A549 (cell line): ENCODE results near the gene ETV7. TPM values are rescaled to one million over a fixed set of nuclear protein-coding genes. Genes with fewer than 3 reads are reported as not detected.

Experiments
- ATAC-seq, 2 experiments: fragments of 200-7000 bp in 1 of 2; fragments of >200 bp in 1 of 2; cut with Nextera tagmentation in 1 of 2; cut with Tn5 transposase in 1 of 2; 3 replicates each; pipeline versions ENCODE4 v1.8.0 to v1.9.1; 2018 to 2020; ENCODE audit warnings: mild to moderate bottlenecking in 1 of 2, moderate library complexity in 1 of 2
- CTCF ChIA-PET: fragments of 300-600 bp; sonication (Branson Sonifier 250); formaldehyde crosslinking; extraction: SDS; loops from one replicate; lab custom pipeline; 2021; ENCODE audit warnings: antibody characterized with exemption, inconsistent platforms; lab: Yijun Ruan, JAX
- POLR2A ChIA-PET: fragments of 350-600 bp; formaldehyde crosslinking; extraction: SDS; loops from one replicate; lab custom pipeline; 2021; ENCODE audit warnings: antibody characterized with exemption, inconsistent platforms; lab: Yijun Ruan, JAX
- DNase-seq, 2 experiments: peaks; one replicate each; pipeline versions ENCODE4 v3.0.0 to v3.0.0-alpha.2; 2011 to 2016; ENCODE audit warnings: low read depth in 1 of 2, low spot score in 1 of 2
- FAIRE-seq: peaks from 2 replicates; lab custom pipeline; 2011; peaks lifted over from hg19 to GRCh38; lab: Jason Lieb, UNC
- H3K27ac ChIP-seq, 2 experiments: fragments of >200 bp; sonication (Bioruptor Twin); formaldehyde crosslinking; 3 replicates each; pipeline ENCODE4 v1.5.1; 2016 to 2017
- H3K4me1 ChIP-seq: fragments of >200 bp; sonication (Bioruptor Twin); formaldehyde crosslinking; 3 replicates; pipeline ENCODE4 v1.6.1; 2016
- H3K4me2 ChIP-seq: fragments of >200 bp; sonication (Bioruptor Twin); formaldehyde crosslinking; 3 replicates; pipeline ENCODE4 v1.6.1; 2016
- H3K4me3 ChIP-seq: fragments of >200 bp; sonication (Bioruptor Twin); formaldehyde crosslinking; 3 replicates; pipeline ENCODE4 v1.5.1; 2016
- H3K9me3 ChIP-seq: fragments of >200 bp; sonication (Bioruptor Twin); formaldehyde crosslinking; 3 replicates; pipeline ENCODE4 v1.6.1; 2016
- CBX8 ChIP-seq: fragments of 200-600 bp; sonication (generic); IDR thresholded peaks from 2 replicates; pipeline ENCODE4 v1.6.1; 2016
- CHD2 ChIP-seq: fragments of 150-350 bp; IDR thresholded peaks from 2 replicates; pipeline ENCODE4 v1.6.1; 2014; ENCODE audit warnings: low read length; ENCODE audit not compliant: partially characterized antibody
- CHD4 ChIP-seq: fragments of 200-600 bp; sonication (generic); IDR thresholded peaks from 2 replicates; pipeline ENCODE4 v1.6.1; 2016; ENCODE audit warnings: antibody characterized with exemption, mild to moderate bottlenecking, borderline replicate concordance
- EHMT2 ChIP-seq: fragments of 200-600 bp; sonication (generic); IDR thresholded peaks from 2 replicates; pipeline ENCODE4 v1.6.1; 2016; ENCODE audit warnings: antibody characterized with exemption, low read depth, mild to moderate bottlenecking, moderate library complexity
- ESRRA ChIP-seq: fragments of 150-350 bp; IDR thresholded peaks from 2 replicates; pipeline ENCODE4 v1.6.1; 2014; ENCODE audit warnings: mild to moderate bottlenecking, low read length, borderline replicate concordance
- FOSB ChIP-seq: fragments of 250-450 bp; sonication (Bioruptor Pico); IDR thresholded peaks from 2 replicates; pipeline ENCODE4 v1.5.0; 2020; ENCODE audit warnings: mild to moderate bottlenecking, moderate library complexity
- FOSL2 ChIP-seq, 2 experiments: fragments of 450-650 bp in 1 of 2; fragments of >200 bp in 1 of 2; sonication (Bioruptor Twin) in 1 of 2; formaldehyde crosslinking; IDR thresholded peaks; 2 replicates each; pipeline versions ENCODE4 v1.5.0 to v1.6.1; 2016 to 2020; ENCODE audit warnings: mild to moderate bottlenecking in 1 of 2, moderate library complexity in 1 of 2
- HES2 ChIP-seq: fragments of >200 bp; sonication (Bioruptor Twin); formaldehyde crosslinking; IDR thresholded peaks from 2 replicates; pipeline ENCODE4 v1.6.1; 2016
- HEYL ChIP-seq: fragments of 250-450 bp; sonication (Bioruptor Pico); IDR thresholded peaks from 2 replicates; pipeline ENCODE4 v1.8.0; 2021; ENCODE audit warnings: mild to moderate bottlenecking, moderate library complexity
- HMGXB4 ChIP-seq: fragments of 250-450 bp; sonication (Bioruptor Pico); IDR thresholded peaks from 2 replicates; pipeline ENCODE4 v1.5.0; 2021; ENCODE audit warnings: mild to moderate bottlenecking, moderate library complexity, borderline replicate concordance
- JUN ChIP-seq, 2 experiments: fragments of >200 bp; sonication (Bioruptor Twin); formaldehyde crosslinking; IDR thresholded peaks; 2 replicates in 1 of 2; 3 replicates in 1 of 2; pipeline ENCODE4 v1.6.1; 2016 to 2017
- JUNB ChIP-seq: fragments of >200 bp; sonication (Bioruptor Twin); formaldehyde crosslinking; IDR thresholded peaks from 2 replicates; pipeline ENCODE4 v1.6.1; 2016
- MAFK ChIP-seq: fragments of 450-650 bp; IDR thresholded peaks from 2 replicates; pipeline ENCODE4 v1.6.1; 2014; ENCODE audit not compliant: partially characterized antibody
- NPAS2 ChIP-seq: fragments of 250-450 bp; sonication (Bioruptor Pico); IDR thresholded peaks from 2 replicates; pipeline ENCODE4 v1.8.0; 2022; ENCODE audit warnings: mild to moderate bottlenecking, moderate library complexity, borderline replicate concordance
- NR3C1 ChIP-seq: fragments of >200 bp; sonication (Bioruptor Twin); formaldehyde crosslinking; IDR thresholded peaks from 3 replicates; pipeline ENCODE4 v1.6.1; 2017
- PBX3 ChIP-seq: IDR thresholded peaks from 2 replicates; pipeline ENCODE4 v1.6.1; 2012
- PHF8 ChIP-seq: fragments of 200-600 bp; sonication (generic); IDR thresholded peaks from 2 replicates; pipeline ENCODE4 v1.6.1; 2016; ENCODE audit warnings: low read depth, mild to moderate bottlenecking, antibody characterized with exemption, moderate library complexity, borderline replicate concordance
- POLR2AphosphoS2 ChIP-seq: conservative IDR thresholded peaks from 2 replicates; pipeline ENCODE4 v1.6.1; 2012; ENCODE audit warnings: low read length, improper control_type of control experiment, inconsistent platforms
- RAD21 ChIP-seq, 2 experiments: fragments of >200 bp in 1 of 2; sonication (Bioruptor Twin) in 1 of 2; formaldehyde crosslinking in 1 of 2; IDR thresholded peaks in 1 of 2; conservative IDR thresholded peaks in 1 of 2; 2 replicates in 1 of 2; 3 replicates in 1 of 2; pipeline ENCODE4 v1.6.1; 2012 to 2018; ENCODE audit warnings: inconsistent platforms in 1 of 2
- RARB ChIP-seq: fragments of 250-450 bp; sonication (Bioruptor Pico); IDR thresholded peaks from 2 replicates; pipeline ENCODE4 v1.8.0; 2021; ENCODE audit warnings: mild to moderate bottlenecking, moderate library complexity
- RCOR1 ChIP-seq: fragments of 150-350 bp; IDR thresholded peaks from 2 replicates; pipeline ENCODE4 v1.6.1; 2014; ENCODE audit warnings: antibody characterized with exemption, low read length, low read depth
- REST ChIP-seq: fragments of 200-600 bp; sonication (generic); IDR thresholded peaks from 2 replicates; pipeline ENCODE4 v1.6.1; 2016; ENCODE audit warnings: antibody characterized with exemption, mild to moderate bottlenecking, moderate library complexity
- SREBF2 ChIP-seq: fragments of 450-650 bp; IDR thresholded peaks from 2 replicates; pipeline ENCODE4 v1.6.1; 2014; ENCODE audit warnings: mild to moderate bottlenecking, moderate library complexity
- TFCP2L1 ChIP-seq: fragments of 250-450 bp; sonication (Bioruptor Pico); IDR thresholded peaks from 2 replicates; pipeline ENCODE4 v1.5.0; 2021; ENCODE audit warnings: mild to moderate bottlenecking
- ZFP36 ChIP-seq: fragments of 450-650 bp; IDR thresholded peaks from 2 replicates; pipeline ENCODE4 v1.6.1; 2014; ENCODE audit warnings: borderline replicate concordance; ENCODE audit not compliant: partially characterized antibody
- ZNF302 ChIP-seq: fragments of 250-450 bp; sonication (Bioruptor Pico); IDR thresholded peaks from 2 replicates; pipeline ENCODE4 v1.9.0; 2021; ENCODE audit warnings: inconsistent platforms, mild to moderate bottlenecking, moderate library complexity
- WGBS: methylation state at CpG from one replicate; pipeline ENCODE4 v1.1.6; 2017; ENCODE audit errors: missing lambda C conversion rate; 5-methylcytosine and 5-hydroxymethylcytosine counted together
- polyA plus RNA-seq, 4 experiments: library from polyadenylated mRNA; depleted of rRNA in 3 of 4; stranded (reverse); fragments of >200 nt; fragmentation: RNase III in 1 of 4; extraction: RNeasy Plus Mini Kit Qiagen cat#74134 plus additional on column Dnase treatment in 1 of 4; gene quantifications; 2 replicates in 3 of 4; 3 replicates in 1 of 4; pipeline ENCODE4 v1.2.3, GENCODE V29; 2011 to 2017
- TF ChIP-seq, protein P1 (sequence below): IDR thresholded peaks from 2 replicates; pipeline ENCODE4 v1.6.1; 2012; ENCODE audit warnings: low read depth, borderline replicate concordance

The ETV7 gene
- polyA plus RNA-seq, 2 of the 4 experiments (the other 2 are of a cell fraction), result 0.05 TPM; not detected in 1

DNA sequence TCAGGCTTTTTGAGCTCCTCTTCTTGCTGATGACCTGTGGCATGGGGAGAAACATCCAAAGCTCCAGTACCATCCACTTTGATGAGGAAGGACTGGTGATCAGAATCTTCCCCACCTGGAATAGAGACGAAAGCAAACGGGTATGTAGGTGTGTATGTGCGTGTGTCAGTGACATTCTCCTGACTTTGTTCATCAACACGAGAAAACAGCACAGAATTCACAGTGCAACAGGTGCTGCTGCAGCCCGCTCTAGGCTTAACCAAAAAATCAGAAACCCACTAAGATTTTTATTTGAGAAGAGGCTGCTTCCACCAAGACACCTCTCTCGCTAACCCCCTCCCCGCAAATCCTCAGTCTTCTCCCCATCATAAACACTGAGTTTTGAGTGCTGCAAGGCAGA is 58.9 kb downstream of the ETV7 start:
- H3K27ac ChIP-seq, result no peak overlapping the region
- 67% methylated on average over 7 of the region's 7 CpGs for WGBS
- FAIRE-seq, result no peak
- DNase-seq, result no peak
- no peak for ATAC-seq
- no peak overlapping the region for H3K4me3 ChIP-seq
- no peak overlapping the region for H3K4me2 ChIP-seq
- ChIA-PET POLR2A (no interaction called here), CTCF (interaction anchor here (1.6 to 3.9 kb wide), 3 partner anchors 9 to 26 kb away, joined by 4 to 16 read pairs (median 7); no protein-coding TSS in a partner anchor)
- no peaks in the 10 kb centered on the region for H3K4me1 ChIP-seq
- H3K9me3 ChIP-seq, result no peaks in the 10 kb centered on the region
- TF ChIP-seq FOSL2 (IDR thresholded peaks at IDR 0.05) (no peak), FOSL2 (CRISPR knock-in tag; IDR thresholded peaks at IDR 0.05) (no peak), RAD21 (conservative IDR thresholded peaks at IDR 0.05 in 1 of 2, IDR thresholded peaks at IDR 0.05 in 1 of 2) (no peak), PHF8 (no peak), POLR2AphosphoS2 (no peak), CHD2 (no peak), HEYL (CRISPR knock-in tag) (no peak), NR3C1 (no peak), PBX3 (no peak), JUN (IDR thresholded peaks at IDR 0.05) (no peak), RCOR1 (no peak), TFCP2L1 (CRISPR knock-in tag) (no peak), REST (no peak)
- TF ChIP-seq, all 56 proteins: peak for 0

DNA sequence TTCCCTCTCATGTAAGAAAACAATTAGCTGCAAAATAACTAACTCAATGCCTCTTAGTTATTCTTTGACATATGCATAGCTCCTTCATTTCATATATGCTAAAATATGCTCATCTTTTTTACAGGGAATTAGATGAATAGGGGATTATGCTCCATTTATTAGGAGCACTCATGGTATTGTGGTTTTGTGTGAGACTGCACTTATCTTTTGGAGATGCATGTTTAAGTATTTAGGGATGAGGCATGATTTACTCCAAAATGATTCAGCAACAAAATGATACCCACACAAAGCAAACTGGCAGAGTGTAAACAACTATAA is 59.6 kb downstream of the ETV7 start:
- CTCF ChIA-PET, result interaction anchor here (2.2 kb wide), 1 partner anchor 13 kb away, joined by 10 read pairs; no protein-coding TSS in a partner anchor
- Histone ChIP-seq H3K27ac (no peak overlapping the region), H3K4me2 (no peak overlapping the region), H3K4me3 (no peak overlapping the region), H3K9me3 (no peaks in the 10 kb centered on the region), H3K4me1 (no peaks in the 10 kb centered on the region)
- no peak for ATAC-seq
- TF ChIP-seq, protein P1, sequence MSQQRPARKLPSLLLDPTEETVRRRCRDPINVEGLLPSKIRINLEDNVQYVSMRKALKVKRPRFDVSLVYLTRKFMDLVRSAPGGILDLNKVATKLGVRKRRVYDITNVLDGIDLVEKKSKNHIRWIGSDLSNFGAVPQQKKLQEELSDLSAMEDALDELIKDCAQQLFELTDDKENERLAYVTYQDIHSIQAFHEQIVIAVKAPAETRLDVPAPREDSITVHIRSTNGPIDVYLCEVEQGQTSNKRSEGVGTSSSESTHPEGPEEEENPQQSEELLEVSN, result no peak
- TF ChIP-seq SREBF2 (no peak), JUNB (no peak), MAFK (no peak), ZNF302 (CRISPR knock-in tag) (no peak), CHD2 (no peak), HMGXB4 (CRISPR knock-in tag) (no peak), ZFP36 (no peak), NR3C1 (no peak), CBX8 (no peak), NPAS2 (CRISPR knock-in tag) (no peak), ESRRA (no peak), FOSB (CRISPR knock-in tag) (no peak), RARB (no peak), CHD4 (no peak), HES2 (no peak), EHMT2 (no peak)
- no peak for DNase-seq
- POLR2A ChIA-PET, result no interaction called here
- FAIRE-seq, result no peak
